SK-N-SH treated with all-trans-retinoic acid at 6 μM for 48 hours (cell line): Measurements from ENCODE around the gene PTPRN2.

Experiments used
- ATAC-seq: fragments of 200-7000 bp; cut with Tn5 transposase; 3 replicates; pipeline ENCODE4 v1.9.1; 2020; ENCODE audit warnings: mild to moderate bottlenecking, moderate library complexity
- BACH2 ChIP-seq: fragments of 250-450 bp; sonication (Bioruptor Pico); IDR thresholded peaks from 2 replicates; pipeline ENCODE4 v1.9.0; 2021; ENCODE audit warnings: mild to moderate bottlenecking, borderline replicate concordance
- CSDC2 ChIP-seq: fragments of 250-450 bp; sonication (Bioruptor Pico); IDR thresholded peaks from 2 replicates; pipeline ENCODE4 v1.5.0; 2020; ENCODE audit warnings: mild to moderate bottlenecking, moderate library complexity
- ESRRG ChIP-seq: fragments of 250-450 bp; sonication (Bioruptor Pico); IDR thresholded peaks from 2 replicates; pipeline ENCODE4 v1.6.1; 2021; ENCODE audit warnings: mild to moderate bottlenecking
- GLIS3 ChIP-seq: fragments of 250-450 bp; sonication (Bioruptor Pico); IDR thresholded peaks from 2 replicates; pipeline ENCODE4 v1.5.0; 2020; ENCODE audit warnings: mild to moderate bottlenecking, moderate library complexity
- ISL1 ChIP-seq: fragments of 250-450 bp; sonication (Bioruptor Pico); IDR thresholded peaks from 2 replicates; pipeline ENCODE4 v2.1.2; 2022; ENCODE audit warnings: mild to moderate bottlenecking, moderate library complexity
- OSR1 ChIP-seq: fragments of 250-450 bp; sonication (Bioruptor Pico); IDR thresholded peaks from 2 replicates; pipeline ENCODE4 v1.8.0; 2022; ENCODE audit warnings: moderate library complexity, mild to moderate bottlenecking, inconsistent platforms
- PPARA ChIP-seq: fragments of 250-450 bp; sonication (Bioruptor Pico); IDR thresholded peaks from 2 replicates; pipeline ENCODE4 v1.5.0; 2020; ENCODE audit warnings: mild to moderate bottlenecking, borderline replicate concordance
- RARB ChIP-seq: fragments of 250-450 bp; sonication (Bioruptor Pico); IDR thresholded peaks from 2 replicates; pipeline ENCODE4 v1.8.0; 2021; ENCODE audit warnings: mild to moderate bottlenecking, moderate library complexity
- SNAI2 ChIP-seq: fragments of 250-450 bp; sonication (Bioruptor Pico); IDR thresholded peaks from 2 replicates; pipeline ENCODE4 v1.5.0; 2020; ENCODE audit warnings: mild to moderate bottlenecking, moderate library complexity
- TCF4 ChIP-seq: fragments of 250-450 bp; sonication (Bioruptor Pico); IDR thresholded peaks from 2 replicates; pipeline ENCODE4 v1.8.0; 2021; ENCODE audit warnings: mild to moderate bottlenecking, moderate library complexity, borderline replicate concordance
- TOX ChIP-seq: fragments of 250-450 bp; sonication (Bioruptor Pico); IDR thresholded peaks from 2 replicates; pipeline ENCODE4 v1.8.0; 2021; ENCODE audit warnings: mild to moderate bottlenecking, moderate library complexity, borderline replicate concordance
- ZC3H10 ChIP-seq: fragments of 250-450 bp; sonication (Bioruptor Pico); IDR thresholded peaks from 2 replicates; pipeline ENCODE4 v1.5.1; 2021; ENCODE audit warnings: mild to moderate bottlenecking, moderate library complexity
- ZFP3 ChIP-seq: fragments of 250-450 bp; sonication (Bioruptor Pico); IDR thresholded peaks from 2 replicates; pipeline ENCODE4 v1.5.0; 2020; ENCODE audit warnings: mild to moderate bottlenecking, moderate library complexity
- ZFP30 ChIP-seq: fragments of 450-650 bp; formaldehyde crosslinking; IDR thresholded peaks from 2 replicates; pipeline ENCODE4 v1.5.0; 2022; ENCODE audit warnings: mild to moderate bottlenecking, moderate library complexity
- ZNF565 ChIP-seq: fragments of 450-650 bp; formaldehyde crosslinking; conservative IDR thresholded peaks from 2 replicates; pipeline ENCODE4 v1.5.0; 2020; ENCODE audit warnings: low read depth, mild to moderate bottlenecking, moderate library complexity
- ZNF70 ChIP-seq: fragments of 450-650 bp; formaldehyde crosslinking; IDR thresholded peaks from 2 replicates; pipeline ENCODE4 v1.5.0; 2020; ENCODE audit warnings: mild to moderate bottlenecking, moderate library complexity
- ZNF8 ChIP-seq: fragments of 450-650 bp; formaldehyde crosslinking; IDR thresholded peaks from 2 replicates; pipeline ENCODE4 v1.5.0; 2020; ENCODE audit warnings: mild to moderate bottlenecking, moderate library complexity
- TF ChIP-seq, protein P1 (sequence below): fragments of 250-450 bp; sonication (Bioruptor Pico); IDR thresholded peaks from 2 replicates; pipeline ENCODE4 v1.8.0; 2021; ENCODE audit warnings: low read depth, mild to moderate bottlenecking, moderate library complexity, borderline replicate concordance
- TF ChIP-seq, protein P2 (sequence below): fragments of 250-450 bp; sonication (Bioruptor Pico); IDR thresholded peaks from 2 replicates; pipeline ENCODE4 v1.5.0; 2020; ENCODE audit warnings: mild to moderate bottlenecking, moderate library complexity
- TF ChIP-seq, protein P3 (sequence below): fragments of 250-450 bp; sonication (Bioruptor Pico); IDR thresholded peaks from 2 replicates; pipeline ENCODE4 v1.8.0; 2020; ENCODE audit warnings: mild to moderate bottlenecking, moderate library complexity, borderline replicate concordance
- TF ChIP-seq, protein P4 (sequence below): fragments of 250-450 bp; sonication (Bioruptor Pico); IDR thresholded peaks from 2 replicates; pipeline ENCODE4 v1.5.1; 2021; ENCODE audit warnings: mild to moderate bottlenecking, moderate library complexity
- TF ChIP-seq, protein P5 (sequence below): fragments of 250-450 bp; sonication (Bioruptor Pico); IDR thresholded peaks from 2 replicates; pipeline ENCODE4 v1.5.1; 2020; ENCODE audit warnings: low read depth, mild to moderate bottlenecking, moderate library complexity

The PTPRN2 gene

DNA sequence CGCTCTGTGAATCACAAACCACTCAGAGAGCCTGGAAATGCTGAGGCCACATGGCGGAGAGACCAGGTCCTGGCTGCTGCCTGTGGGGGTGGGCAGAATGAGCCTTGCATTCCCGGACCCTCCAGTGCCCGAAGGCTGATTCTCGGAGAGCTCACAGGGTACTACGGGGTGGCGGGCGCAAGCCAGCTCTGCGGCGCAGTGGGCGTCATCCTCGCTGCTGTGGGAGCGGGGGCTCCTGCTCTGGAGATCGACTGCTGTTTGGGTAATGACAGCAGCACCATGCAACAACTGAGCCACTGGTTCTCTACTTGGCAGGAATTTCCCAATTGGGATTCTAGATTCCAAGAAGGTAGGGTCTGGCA lies 108.0 kb downstream of the PTPRN2 start:
- no peak for TF ChIP-seq CSDC2 (CRISPR knock-in tag)
- no peak for TF ChIP-seq PPARA (CRISPR knock-in tag)
- TF ChIP-seq, protein P1, sequence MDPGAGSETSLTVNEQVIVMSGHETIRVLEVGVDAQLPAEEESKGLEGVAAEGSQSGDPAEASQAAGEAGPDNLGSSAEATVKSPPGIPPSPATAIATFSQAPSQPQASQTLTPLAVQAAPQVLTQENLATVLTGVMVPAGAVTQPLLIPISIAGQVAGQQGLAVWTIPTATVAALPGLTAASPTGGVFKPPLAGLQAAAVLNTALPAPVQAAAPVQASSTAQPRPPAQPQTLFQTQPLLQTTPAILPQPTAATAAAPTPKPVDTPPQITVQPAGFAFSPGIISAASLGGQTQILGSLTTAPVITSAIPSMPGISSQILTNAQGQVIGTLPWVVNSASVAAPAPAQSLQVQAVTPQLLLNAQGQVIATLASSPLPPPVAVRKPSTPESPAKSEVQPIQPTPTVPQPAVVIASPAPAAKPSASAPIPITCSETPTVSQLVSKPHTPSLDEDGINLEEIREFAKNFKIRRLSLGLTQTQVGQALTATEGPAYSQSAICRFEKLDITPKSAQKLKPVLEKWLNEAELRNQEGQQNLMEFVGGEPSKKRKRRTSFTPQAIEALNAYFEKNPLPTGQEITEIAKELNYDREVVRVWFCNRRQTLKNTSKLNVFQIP (CRISPR knock-in tag): no peak
- TF ChIP-seq, protein P2, sequence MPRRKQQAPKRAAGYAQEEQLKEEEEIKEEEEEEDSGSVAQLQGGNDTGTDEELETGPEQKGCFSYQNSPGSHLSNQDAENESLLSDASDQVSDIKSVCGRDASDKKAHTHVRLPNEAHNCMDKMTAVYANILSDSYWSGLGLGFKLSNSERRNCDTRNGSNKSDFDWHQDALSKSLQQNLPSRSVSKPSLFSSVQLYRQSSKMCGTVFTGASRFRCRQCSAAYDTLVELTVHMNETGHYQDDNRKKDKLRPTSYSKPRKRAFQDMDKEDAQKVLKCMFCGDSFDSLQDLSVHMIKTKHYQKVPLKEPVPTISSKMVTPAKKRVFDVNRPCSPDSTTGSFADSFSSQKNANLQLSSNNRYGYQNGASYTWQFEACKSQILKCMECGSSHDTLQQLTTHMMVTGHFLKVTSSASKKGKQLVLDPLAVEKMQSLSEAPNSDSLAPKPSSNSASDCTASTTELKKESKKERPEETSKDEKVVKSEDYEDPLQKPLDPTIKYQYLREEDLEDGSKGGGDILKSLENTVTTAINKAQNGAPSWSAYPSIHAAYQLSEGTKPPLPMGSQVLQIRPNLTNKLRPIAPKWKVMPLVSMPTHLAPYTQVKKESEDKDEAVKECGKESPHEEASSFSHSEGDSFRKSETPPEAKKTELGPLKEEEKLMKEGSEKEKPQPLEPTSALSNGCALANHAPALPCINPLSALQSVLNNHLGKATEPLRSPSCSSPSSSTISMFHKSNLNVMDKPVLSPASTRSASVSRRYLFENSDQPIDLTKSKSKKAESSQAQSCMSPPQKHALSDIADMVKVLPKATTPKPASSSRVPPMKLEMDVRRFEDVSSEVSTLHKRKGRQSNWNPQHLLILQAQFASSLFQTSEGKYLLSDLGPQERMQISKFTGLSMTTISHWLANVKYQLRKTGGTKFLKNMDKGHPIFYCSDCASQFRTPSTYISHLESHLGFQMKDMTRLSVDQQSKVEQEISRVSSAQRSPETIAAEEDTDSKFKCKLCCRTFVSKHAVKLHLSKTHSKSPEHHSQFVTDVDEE (CRISPR knock-in tag): no peak
- TF ChIP-seq ZNF70: no peak
- TF ChIP-seq ISL1 (CRISPR knock-in tag): no peak
- no peak for TF ChIP-seq GLIS3 (CRISPR knock-in tag)
- no peak for TF ChIP-seq SNAI2 (CRISPR knock-in tag)
- TF ChIP-seq, protein P3, sequence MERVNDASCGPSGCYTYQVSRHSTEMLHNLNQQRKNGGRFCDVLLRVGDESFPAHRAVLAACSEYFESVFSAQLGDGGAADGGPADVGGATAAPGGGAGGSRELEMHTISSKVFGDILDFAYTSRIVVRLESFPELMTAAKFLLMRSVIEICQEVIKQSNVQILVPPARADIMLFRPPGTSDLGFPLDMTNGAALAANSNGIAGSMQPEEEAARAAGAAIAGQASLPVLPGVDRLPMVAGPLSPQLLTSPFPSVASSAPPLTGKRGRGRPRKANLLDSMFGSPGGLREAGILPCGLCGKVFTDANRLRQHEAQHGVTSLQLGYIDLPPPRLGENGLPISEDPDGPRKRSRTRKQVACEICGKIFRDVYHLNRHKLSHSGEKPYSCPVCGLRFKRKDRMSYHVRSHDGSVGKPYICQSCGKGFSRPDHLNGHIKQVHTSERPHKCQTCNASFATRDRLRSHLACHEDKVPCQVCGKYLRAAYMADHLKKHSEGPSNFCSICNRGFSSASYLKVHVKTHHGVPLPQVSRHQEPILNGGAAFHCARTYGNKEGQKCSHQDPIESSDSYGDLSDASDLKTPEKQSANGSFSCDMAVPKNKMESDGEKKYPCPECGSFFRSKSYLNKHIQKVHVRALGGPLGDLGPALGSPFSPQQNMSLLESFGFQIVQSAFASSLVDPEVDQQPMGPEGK (CRISPR knock-in tag): no peak
- TF ChIP-seq, protein P4, sequence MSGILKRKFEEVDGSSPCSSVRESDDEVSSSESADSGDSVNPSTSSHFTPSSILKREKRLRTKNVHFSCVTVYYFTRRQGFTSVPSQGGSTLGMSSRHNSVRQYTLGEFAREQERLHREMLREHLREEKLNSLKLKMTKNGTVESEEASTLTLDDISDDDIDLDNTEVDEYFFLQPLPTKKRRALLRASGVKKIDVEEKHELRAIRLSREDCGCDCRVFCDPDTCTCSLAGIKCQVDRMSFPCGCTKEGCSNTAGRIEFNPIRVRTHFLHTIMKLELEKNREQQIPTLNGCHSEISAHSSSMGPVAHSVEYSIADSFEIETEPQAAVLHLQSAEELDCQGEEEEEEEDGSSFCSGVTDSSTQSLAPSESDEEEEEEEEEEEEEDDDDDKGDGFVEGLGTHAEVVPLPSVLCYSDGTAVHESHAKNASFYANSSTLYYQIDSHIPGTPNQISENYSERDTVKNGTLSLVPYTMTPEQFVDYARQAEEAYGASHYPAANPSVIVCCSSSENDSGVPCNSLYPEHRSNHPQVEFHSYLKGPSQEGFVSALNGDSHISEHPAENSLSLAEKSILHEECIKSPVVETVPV (CRISPR knock-in tag): no peak
- TF ChIP-seq OSR1 (CRISPR knock-in tag): no peak
- TF ChIP-seq ESRRG (CRISPR knock-in tag): no peak
- no peak for TF ChIP-seq RARB (CRISPR knock-in tag)
- no peak for TF ChIP-seq ZNF565 (CRISPR knock-in tag)
- no peak for ATAC-seq

DNA sequence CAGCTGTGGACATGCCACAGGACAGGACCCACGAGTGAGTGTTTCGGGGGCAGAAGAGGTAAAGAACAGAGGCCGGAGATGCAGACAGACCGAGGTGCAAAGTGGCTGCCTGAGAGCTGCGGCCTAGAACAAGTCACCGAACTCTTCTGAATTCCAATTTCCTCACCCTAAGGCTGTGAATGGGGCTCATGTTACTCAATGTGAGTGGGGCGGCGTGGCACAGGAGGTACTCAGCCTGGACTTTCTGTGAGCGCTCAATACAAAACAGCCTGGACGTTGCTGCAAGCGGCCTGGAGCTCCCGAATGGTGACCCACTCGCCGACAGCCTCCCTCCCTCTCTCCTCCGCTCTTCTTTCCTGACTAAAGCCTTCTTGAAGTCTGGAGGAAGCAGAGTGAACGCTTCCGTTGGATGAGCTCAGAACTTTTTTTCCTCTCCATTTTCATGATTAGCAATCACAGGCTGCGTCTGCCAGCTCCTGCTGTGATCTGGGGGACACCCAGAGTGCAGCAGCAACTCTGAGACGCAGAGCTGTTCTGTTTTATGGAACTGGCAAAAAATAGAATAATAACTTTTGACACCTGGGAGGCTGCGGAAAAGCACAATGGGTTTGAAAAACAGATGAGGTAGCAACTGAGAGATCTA lies 108.5 kb downstream of the PTPRN2 start:
- no peak for TF ChIP-seq ISL1 (CRISPR knock-in tag)
- no peak for TF ChIP-seq TCF4
- no peak for TF ChIP-seq ESRRG (CRISPR knock-in tag)
- TF ChIP-seq CSDC2 (CRISPR knock-in tag): no peak
- TF ChIP-seq, protein P5, sequence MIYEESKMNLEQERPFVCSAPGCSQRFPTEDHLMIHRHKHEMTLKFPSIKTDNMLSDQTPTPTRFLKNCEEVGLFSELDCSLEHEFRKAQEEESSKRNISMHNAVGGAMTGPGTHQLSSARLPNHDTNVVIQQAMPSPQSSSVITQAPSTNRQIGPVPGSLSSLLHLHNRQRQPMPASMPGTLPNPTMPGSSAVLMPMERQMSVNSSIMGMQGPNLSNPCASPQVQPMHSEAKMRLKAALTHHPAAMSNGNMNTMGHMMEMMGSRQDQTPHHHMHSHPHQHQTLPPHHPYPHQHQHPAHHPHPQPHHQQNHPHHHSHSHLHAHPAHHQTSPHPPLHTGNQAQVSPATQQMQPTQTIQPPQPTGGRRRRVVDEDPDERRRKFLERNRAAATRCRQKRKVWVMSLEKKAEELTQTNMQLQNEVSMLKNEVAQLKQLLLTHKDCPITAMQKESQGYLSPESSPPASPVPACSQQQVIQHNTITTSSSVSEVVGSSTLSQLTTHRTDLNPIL (CRISPR knock-in tag): no peak
- TF ChIP-seq ZFP30: no peak
- no peak for TF ChIP-seq TOX (CRISPR knock-in tag)
- no peak for TF ChIP-seq BACH2 (CRISPR knock-in tag)
- ATAC-seq: no peak

DNA sequence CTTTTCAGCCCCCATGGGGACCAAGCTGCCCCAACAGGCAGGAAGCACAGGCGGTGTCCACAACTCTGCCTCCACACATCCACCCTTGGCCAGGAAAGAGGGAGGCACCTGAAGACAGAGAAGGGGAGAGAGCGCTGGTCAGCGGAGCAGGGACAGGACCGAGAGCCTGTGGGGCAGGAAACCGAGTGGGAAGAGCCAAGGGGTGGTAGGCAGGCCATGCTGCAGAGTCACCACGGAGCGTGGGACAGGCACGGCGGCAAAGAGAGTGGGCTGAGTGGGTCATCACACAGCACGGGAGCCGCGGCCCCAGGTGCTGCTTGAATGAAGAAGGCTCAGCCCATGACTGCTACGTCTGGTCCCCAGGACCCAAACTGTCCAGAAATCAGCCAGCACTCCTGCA lies 109.8 kb downstream of the PTPRN2 start:
- no peak for ATAC-seq

More for the DNA sequence above, 109.8 kb downstream of the PTPRN2 start:
- TF ChIP-seq, protein P4 (CRISPR knock-in tag): no peak
- TF ChIP-seq SNAI2 (CRISPR knock-in tag) (no peak), ISL1 (CRISPR knock-in tag) (no peak), OSR1 (CRISPR knock-in tag) (no peak), CSDC2 (CRISPR knock-in tag) (no peak), TCF4 (no peak), ESRRG (CRISPR knock-in tag) (no peak), ZC3H10 (CRISPR knock-in tag) (no peak), ZFP3 (CRISPR knock-in tag) (no peak), ZNF8 (CRISPR knock-in tag) (no peak), ZFP30 (no peak), TOX (CRISPR knock-in tag) (no peak), ZNF565 (CRISPR knock-in tag) (no peak)
- TF ChIP-seq, protein P1 (CRISPR knock-in tag): no peak
